ENCODE data around the gene CEP85L.
A peak's percentile ranks its signal among the peaks of the same experiment; 100 is the strongest.

CEP85L gene

DNA sequence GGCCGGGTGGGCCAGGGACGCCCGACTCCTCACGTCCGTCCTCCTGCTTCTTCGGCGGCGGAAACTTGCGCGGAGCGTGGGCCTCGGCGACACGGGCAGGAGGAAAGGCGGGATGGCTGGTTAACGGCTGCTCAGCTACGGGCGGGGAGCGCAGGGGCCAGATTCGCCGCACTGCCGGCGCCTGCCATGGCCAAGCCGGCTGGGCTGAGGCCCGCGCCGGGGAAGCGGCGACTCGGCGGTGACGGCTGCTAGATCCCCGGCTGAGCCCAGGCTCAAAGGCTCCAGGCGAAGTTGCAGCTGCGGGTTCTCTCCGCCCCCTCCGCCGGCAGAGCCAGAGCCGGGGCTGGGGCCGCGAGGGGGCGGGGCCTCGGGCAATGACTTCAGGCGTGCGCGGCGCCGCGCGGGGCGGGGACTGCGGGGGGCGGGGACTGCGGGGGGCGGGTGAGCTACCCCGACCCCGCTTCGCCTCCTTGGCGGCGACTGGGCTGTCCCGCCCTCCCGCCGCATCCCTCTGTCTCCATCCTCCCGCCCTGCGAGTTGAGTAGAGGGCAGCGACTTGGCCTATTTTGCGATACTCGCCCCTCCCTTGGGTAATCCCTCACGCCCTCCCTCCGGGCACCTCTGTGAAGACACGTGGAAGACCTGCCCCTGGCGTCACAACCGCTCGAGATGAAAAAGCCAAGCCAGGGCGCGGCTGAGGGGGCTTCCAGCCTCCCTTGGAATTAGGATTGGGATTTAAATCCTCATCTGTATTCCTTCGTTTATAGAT is at the start of gene CEP85L:
TSS of gene CEP85L (minus strand) at position 310 of the 769 bp plus-strand sequence. CDS start 322 bp downstream, outside the sequence.
- DNase-seq (ENCODE audit: low read depth in 3 of 3): peak; percentile 78 to 91 (median 82)

DNA sequence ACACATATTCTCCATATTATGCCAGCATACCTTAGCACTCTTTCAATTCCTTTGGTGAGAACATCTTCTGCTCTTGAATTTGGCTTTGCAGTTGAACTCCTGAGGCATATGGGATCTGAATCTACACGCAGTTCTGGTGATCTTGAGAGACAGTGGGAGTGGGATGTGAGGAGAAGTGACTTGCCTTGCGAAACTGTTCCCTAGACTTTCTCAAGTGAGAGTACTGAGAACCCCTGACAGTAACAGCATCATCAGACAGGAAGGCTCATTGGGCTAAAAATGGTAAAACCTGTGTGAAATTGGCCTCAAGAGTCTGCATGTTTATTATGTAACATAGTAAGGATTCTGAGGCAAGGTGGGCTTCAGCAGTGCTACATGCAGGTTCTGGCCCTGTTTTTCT is 49.1 kb upstream of the CEP85L start:
- no peak for DNase-seq (ENCODE audit: low read depth in 3 of 3)

DNA sequence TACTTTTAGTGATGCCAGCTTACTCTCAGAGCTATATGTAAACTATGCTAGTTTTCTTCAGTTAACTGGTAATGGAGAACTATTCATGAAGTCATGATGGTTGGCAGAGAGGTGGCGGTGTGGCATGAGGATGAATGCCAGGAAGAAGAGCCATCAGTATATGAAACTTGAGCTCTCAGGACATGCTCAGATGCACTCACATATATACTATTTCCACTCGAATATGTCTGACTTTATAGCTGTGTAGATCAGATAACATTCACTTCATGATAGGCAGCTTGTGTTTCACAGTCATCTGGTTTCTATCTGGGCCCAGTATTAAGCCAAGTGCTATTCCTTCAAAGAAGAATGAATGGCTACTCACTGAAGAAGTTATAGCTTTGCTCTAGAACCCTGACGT is 46.2 kb upstream of the CEP85L start:
- no peak for DNase-seq (ENCODE audit: low read depth in 3 of 3)

DNA sequence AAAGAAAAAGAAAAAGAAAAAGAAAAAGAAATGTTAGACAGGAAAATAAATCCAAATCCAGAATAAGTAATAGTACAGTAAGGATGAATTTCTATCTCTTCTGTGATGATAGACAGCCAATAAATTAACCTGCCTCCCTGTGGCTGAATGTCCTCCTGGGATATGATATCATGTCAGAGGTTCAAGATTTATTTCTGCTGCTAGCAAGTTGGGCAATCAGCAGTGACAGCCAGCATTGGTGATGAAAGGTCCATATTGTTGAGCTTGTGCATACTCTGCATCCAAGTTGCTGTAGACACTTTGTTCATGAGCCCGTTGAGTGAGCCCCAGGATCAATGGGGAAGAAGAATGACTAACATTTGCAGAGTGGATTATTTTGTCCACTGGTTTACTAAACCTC is 44.9 kb upstream of the CEP85L start:
- DNase-seq (ENCODE audit: low read depth in 3 of 3): no peak

DNA sequence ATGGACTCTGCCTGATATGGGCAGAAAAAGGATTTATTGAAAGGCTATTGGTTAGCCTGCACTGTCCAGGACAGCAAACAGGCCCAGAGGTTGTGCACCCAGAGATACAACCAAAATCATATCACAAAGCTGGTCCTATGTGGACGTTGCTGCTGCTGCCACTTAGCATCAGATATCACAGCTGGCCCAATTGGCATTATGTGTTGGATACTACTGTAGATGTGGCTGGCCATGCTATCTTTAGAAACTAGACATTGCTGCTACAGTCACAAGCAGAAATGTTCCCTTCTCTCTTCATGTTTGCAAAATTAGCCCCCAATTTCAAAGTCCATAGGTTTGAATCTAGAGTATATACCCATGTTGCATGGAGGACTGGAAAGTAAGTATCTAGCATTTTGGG is 42.2 kb upstream of the CEP85L start:
- DNase-seq (ENCODE audit: low read depth in 3 of 3): no peak

DNA sequence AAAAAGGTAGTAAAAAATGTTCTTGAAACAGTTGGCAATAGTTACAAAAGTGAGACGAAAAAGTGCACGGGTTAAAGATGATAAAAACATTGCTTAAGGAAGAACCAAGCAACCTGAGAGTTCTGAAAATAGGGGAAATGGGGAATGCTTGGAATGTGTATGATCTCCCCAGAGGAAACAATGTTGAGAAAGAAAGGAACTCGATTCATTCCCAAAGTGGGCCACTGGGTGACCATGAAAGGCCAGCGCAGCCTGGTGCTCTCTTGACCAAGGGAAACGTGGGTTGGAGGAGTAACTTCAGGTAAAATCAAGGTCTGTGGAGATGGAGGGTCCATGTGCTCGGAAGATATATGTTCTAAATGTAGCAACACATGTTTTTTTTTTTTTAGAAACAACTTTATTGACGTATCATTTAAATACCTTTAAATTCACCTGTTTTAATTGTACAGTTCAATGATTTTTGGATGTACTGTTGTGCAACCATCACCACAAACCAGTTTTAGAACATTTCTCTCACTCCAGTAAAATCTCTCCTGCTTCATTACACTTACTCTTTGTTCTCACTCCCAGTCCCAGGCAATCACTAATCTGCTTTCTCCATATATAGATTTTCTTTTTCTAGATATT is 34.5 kb upstream of the CEP85L start:
- DNase-seq (ENCODE audit: low read depth in 3 of 3): no peak

DNA sequence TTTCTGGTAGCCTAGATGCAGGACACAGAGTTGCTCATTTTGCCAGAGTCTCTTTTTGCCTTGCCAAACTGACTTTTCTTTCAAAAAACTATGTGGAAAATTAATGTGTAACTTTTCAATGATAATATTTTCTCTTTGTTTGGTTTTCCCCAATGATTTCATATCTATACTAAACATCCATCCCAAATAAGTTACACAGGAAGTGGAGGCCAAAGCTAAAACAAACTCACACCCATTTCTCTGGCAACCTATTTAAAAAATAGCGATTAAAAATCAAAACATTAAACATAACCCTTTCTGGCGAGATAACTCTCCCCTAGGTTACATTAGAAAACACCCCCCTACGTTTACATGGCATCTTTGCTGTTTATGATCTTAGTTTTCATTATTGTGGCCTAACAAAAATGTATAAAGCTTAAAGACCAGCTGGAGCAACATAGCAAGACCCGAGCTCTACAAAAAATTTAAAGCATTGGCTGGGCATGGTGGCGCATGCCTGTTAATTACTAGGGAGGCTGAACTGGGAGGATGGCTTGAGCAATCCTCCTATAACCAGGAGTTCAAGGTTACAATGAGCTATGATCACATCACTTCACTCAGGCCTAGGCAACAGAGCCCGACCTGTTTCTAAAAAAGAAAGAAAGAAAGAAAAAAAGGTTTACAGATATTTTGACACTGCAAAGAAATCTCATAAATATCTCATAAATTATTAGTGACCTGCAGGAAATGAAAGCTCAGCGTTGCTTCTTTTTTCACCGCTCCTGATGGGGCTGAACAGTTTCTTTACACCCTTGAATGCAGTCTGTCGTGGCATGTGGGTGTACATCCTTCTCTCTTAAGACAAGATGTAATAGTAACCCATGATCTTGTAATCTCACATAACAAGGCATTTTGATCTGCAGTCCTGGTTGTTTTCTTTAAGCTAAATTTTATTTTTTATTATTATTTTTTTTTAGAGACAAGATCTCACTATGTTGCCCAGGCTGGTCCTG is 32.8 kb upstream of the CEP85L start:
- DNase-seq (ENCODE audit: low read depth in 3 of 3): no peak

DNA sequence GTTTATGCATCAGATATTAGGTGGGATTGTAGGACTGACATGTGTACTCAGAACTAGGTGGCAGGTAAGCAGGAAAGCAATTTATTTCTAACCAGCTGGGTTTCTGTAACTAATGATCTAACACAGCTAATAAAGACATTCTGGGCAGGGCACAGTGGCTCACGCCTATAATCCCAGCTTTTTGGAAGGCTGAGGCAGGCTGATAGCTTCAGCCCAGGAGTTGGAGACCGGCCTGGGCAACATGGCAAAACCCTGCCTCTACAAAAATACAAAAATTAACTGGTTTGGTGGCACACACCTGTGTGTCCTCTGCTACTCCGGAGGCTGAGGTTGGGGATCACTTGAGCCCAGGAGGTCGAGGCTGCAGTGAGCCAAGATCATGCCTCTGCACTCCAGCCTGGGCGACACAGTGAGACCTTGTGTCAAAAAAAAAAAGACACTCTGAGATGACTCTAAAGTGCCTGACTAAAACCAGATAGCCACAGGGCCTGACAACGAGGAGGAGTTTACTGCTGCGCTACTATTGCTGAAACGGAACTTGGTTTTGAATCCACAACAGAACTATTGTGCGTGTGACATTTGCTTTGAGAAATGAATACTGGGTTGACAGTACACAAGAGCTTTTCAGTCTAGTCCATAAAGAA is 29.2 kb upstream of the CEP85L start:
- no peak for DNase-seq (ENCODE audit: low read depth in 3 of 3)

DNA sequence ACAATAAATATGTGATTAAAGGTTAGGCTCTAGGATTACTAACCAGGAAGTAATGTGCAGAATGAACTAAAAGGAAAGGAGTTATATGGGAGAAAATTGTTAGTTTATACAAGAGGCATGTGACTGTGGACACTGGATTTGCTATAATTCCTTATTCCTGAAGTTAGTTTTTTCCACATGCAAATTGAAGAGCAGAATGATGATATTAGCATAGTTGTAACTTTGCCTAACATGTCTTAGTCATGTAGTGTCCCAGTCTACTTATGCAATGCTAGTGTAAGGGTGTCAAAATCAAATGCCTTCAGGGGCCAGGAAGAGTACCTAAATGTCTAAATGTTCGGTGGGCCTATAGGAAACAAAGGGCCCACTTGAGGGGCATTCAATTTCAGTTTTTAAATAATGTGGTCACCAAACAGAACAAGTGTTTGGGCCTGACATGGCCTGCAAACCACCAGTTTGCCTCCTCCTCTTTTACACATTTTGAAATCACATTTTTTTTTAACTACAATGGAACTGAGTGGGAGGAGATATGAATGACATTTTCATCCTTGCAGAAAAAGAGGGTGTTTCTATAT is 28.0 kb upstream of the CEP85L start:
- DNase-seq (ENCODE audit: low read depth in 3 of 3): no peak

DNA sequence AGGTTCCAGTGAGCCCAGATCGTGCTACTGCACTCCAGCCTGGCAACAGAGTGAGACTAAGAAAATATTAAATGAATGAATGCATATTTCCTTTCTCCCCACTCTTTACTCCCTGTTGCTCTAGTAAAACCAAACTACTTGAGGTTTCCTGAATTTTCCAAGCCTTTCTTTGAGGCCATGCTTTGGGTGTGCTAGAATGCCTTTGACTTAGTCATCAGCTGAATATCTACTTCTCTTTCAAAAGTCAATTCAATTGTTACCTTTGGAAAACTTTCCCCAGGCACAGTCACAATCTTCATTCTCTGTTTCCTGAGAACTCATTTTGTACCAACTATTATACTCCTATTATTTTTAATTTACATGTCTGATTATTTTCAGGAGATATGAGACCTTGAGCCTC is 27.5 kb upstream of the CEP85L start:
- no peak for DNase-seq (ENCODE audit: low read depth in 3 of 3)

DNA sequence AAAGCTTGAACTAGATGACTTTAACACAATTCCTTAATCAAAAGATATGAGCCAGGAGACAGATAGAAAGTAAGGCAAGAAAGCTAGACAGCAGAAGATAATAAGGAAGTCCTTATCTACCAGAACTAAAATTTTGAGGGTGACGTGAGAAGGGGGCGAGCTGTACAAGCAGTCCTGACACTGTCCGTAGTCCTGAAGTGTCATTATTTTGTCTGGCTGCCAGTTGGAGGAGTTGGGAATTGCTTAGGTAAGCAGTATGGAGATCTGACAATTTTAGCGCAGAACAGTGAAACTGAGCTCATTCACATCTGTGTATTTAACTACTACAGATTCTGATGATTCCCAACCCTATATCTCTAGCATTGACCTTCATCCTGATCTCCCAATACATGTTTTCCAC is 25.8 kb upstream of the CEP85L start:
- DNase-seq (ENCODE audit: low read depth in 3 of 3): no peak

DNA sequence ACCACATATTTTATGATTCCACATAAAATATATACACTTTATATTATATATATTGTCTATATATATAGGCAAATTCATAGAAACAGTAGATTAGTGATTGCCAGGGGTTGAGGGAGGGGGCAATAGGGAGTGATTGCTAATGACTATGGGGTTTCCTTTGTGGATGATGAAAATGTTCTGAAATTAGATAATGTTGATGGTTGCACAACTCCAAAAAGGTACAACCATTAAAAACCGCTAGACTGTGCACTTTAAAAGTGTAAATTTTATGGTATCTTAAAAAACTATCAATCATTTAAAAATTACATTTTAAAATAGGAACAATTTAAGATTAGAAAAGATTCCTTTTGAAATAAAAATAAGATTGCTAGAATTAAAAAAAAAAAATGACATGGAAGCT is 23.8 kb upstream of the CEP85L start:
- no peak for DNase-seq (ENCODE audit: low read depth in 3 of 3)

DNA sequence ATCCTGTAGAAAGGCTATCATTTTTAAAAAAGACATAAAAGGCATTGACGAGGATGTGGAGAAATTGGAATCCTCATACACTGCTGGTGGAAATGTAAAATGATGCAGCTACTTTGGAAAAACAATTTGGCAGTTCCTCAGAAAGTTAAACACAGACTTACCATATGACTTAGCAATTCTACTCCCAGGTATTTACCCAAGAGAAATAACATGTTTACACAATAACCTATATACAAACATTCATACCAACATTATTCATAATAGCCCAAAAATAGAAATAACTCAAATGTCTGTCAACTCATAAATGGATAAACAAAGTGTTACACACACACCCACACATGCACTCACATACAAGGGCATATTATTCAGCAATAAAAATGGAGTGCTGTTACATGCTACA is 23.4 kb upstream of the CEP85L start:
- no peak for DNase-seq (ENCODE audit: low read depth in 3 of 3)

DNA sequence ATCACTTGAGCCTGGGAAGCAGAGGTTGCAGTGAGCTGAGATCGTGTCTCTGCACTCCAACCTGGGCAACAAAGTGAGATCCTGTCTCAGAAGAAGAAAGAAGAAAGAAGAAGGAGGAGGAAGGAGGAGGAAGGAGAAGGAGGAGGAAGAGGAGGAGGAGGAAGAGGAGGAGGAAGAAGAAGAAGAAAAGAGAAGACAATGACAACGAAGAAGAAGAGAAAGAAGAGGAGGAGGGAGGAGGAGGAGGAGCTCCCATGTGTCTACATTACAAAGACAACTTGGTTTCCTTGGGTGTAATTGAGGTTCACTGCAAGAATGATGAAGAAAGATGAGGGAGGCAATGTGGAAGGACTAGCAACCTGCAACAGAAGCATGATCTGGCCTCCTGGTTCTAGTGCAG is 21.3 kb upstream of the CEP85L start:
- no peak for DNase-seq (ENCODE audit: low read depth in 3 of 3)

DNA sequence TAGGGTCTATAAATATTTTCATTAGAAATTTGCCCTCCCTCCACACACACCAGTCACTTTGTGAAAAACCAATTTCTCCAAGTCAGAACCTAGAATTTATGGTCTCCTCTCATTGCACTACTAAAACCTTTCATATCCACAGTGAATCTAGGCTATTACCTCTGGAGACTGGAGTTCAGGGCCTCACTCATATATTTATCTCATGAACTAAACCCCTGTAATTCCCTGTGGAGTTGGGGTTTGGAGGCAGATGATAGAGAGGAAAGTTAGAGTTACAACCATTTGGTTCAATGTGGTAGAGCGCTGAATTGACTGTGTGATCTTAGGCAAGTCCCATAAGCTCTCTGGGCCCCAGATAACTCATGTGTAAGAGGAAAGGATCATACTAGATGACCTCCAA is 18.2 kb upstream of the CEP85L start:
- DNase-seq (ENCODE audit: low read depth in 3 of 3): no peak

DNA sequence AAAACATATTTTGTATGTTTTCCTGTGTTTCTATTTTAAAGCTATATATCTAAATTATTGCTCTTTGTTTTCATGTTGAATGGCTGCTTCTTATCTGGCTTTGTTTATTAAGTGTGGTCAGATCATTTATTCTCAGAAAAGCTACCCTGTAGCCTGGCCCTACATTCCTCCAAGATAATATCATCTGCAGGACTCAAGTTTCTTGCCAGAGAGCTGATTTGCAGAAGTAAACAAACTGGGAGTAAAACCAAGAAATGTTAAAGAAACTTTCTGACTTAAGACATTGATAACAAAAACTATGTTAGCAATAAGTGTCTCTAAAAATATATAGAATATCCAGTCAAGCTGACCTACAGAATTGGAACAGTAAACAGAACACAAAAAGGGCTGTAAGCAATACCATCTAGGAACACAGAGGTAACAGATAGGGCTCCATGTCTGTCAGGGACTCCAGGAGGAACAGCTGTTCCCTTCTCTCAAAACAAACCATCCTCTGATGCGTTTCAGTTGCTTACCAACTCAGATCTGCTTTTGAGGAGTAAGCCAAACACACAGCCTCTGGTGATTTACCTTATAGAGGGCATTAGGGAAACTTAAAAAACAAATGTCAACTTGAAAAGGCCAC is 17.5 kb upstream of the CEP85L start:
- DNase-seq (ENCODE audit: low read depth in 3 of 3): no peak

DNA sequence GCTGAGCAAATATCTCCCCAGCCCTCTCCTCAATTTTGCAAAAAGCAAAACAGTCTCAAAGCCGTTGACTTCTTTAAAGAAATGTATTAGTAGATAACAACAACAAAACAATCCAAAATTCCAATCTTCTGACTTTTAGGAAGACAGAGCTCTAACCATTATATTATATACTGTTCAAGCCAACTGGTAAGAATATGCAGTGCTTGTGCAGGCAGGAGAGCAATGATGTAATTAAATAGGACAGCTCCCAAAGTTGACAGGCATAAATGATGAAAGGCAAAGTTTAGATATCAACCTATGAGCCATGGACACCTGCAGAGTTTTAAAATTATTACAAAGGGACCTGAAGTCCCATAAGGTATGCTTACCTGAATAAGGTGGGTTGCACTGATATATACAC is 16.6 kb upstream of the CEP85L start:
- DNase-seq (ENCODE audit: low read depth in 3 of 3): no peak

DNA sequence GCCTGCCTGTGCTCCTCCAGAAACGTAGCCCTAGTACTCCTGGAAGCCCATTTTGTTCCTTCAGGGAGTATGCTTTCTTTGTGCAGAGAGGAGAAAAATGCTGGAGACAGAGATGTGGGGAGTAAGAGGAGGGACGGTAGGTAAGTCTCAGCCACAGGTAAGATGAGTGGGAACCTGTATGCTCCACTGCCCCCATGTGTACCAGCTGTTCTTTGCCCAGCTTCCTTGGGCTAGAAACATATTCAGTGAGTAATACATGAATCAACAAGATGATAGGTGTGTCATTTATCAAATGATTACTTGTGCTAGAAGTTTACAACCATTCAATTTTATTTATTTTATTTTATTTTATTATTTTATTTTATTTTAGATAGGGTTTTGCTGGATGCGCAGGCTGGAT is 13.6 kb upstream of the CEP85L start:
- no peak for DNase-seq (ENCODE audit: low read depth in 3 of 3)

DNA sequence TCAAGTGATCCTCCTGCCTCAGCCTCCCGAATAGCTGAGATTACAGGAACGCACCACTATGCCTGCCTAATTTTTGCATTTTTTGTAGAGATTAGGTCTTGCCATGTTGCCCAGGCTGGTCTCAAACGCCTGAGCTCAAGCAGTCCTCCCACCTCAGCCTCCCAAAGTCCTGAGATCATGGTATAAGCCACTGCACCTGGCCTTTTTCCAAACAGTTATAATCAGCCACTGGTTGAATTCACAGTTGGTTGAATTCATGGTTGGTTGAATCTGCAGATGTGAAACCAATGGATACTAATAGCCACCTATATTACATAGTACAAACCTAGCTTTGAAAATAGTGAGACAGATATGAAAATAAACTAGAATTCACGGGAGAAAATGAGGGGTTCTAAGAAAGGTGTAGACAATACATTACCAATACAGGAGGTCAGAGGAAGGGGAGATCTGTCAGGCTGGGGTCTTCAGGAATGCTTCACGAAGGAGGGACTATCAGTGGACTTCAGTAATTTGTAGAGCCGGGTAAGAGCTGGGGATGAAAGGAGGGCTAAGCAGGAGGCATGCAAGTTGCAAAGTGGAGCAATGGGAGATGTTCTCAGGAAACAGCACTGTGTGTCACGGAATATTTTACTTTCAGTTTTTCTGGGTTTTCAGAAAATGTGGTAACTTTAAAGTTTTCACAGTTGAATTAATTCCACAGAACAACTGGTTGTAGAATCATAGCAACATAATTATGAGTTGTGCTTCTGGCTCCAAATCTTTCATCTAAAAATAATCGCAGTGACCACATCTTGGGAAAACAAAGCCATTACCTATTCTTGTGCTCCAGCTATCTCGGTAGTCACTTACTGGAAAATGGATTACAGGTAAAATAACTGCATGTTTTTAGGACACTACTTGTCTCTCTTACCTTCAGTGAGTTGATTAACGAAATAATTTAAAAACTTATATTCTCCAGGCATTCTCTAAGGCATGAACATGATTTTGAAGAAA is 12.9 kb upstream of the CEP85L start:
- DNase-seq (ENCODE audit: low read depth in 3 of 3): no peak

DNA sequence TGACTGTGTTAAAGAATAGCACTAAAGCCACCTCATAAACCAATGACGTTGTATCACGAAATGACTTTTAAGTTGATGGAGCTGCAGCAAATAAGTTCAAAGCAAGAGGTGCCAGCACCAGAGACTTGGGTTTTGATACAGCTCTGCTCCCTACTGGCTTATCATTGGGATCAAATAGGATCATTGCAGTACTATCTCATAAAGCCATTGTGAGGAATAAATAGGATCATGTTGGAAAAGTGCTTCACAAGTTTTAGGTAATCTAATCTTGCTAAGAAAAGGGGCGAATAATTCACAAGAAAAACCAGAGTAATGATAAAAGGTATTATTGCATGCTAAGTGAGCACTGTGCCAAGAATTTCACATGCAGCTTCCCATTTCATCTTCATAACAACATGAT is 10.4 kb upstream of the CEP85L start:
- no peak for DNase-seq (ENCODE audit: low read depth in 3 of 3)

All from stimulated activated CD4-positive, alpha-beta T cell treated with anti-CD3 and anti-CD28 coated beads, TNF-alpha, amount 100 ng/mL, for 48 hours (primary cell).